Smooth muscle cell (in vitro differentiated cells): ENCODE measurements around the gene IL36B. TPM values are rescaled to one million over a fixed set of nuclear protein-coding genes. Genes with fewer than 3 reads are reported as not detected.

Experiments used
- DNase-seq: peaks from one replicate; lab custom pipeline; 2025; ENCODE audit not compliant: unreplicated experiment; lab: John Stamatoyannopoulos, UW
- H2AFZ ChIP-seq: fragments of 200-600 bp; sonication (generic); 2 replicates; pipeline ENCODE4 v1.6.0; 2016; ENCODE audit warnings: antibody characterized with exemption, low read depth, mild to moderate bottlenecking
- H3F3A ChIP-seq: fragments of 200-600 bp; sonication (generic); 2 replicates; pipeline ENCODE4 v1.6.0; 2017; ENCODE audit warnings: antibody characterized with exemption, low read depth
- H3K27ac ChIP-seq: fragments of 200-600 bp; sonication (generic); 2 replicates; pipeline ENCODE4 v1.5.1; 2016; ENCODE audit warnings: low read depth, mild to moderate bottlenecking
- H3K27me3 ChIP-seq: fragments of 200-600 bp; sonication (generic); 2 replicates; pipeline ENCODE4 v1.6.1; 2016; ENCODE audit warnings: low read depth, mild to moderate bottlenecking
- H3K36me3 ChIP-seq: fragments of 200-600 bp; sonication (generic); 2 replicates; pipeline ENCODE4 v1.5.1; 2016; ENCODE audit warnings: low read depth
- H3K4me1 ChIP-seq: fragments of 200-600 bp; sonication (generic); 2 replicates; pipeline ENCODE4 v1.5.1; 2016; ENCODE audit warnings: low read depth
- H3K4me2 ChIP-seq: fragments of 200-600 bp; sonication (generic); 2 replicates; pipeline ENCODE4 v1.6.0; 2016; ENCODE audit warnings: mild to moderate bottlenecking
- H3K4me3 ChIP-seq: fragments of 200-600 bp; sonication (generic); 2 replicates; pipeline ENCODE4 v1.5.1; 2016; ENCODE audit warnings: mild to moderate bottlenecking
- H3K79me2 ChIP-seq: fragments of 200-600 bp; sonication (generic); 2 replicates; pipeline ENCODE4 v1.6.0; 2016; ENCODE audit warnings: low read depth, mild to moderate bottlenecking
- H3K9ac ChIP-seq: fragments of 200-600 bp; sonication (generic); 2 replicates; pipeline ENCODE4 v1.6.0; 2016; ENCODE audit warnings: low read depth
- H3K9me3 ChIP-seq: fragments of 200-600 bp; sonication (generic); replicated peaks from 2 replicates; pipeline ENCODE4 v1.5.1; 2016; ENCODE audit warnings: low read depth
- H4K20me1 ChIP-seq: fragments of 200-600 bp; sonication (generic); 2 replicates; pipeline ENCODE4 v1.6.0; 2016; ENCODE audit warnings: low read depth
- CTCF ChIP-seq: fragments of 200-600 bp; sonication (generic); IDR thresholded peaks from 2 replicates; pipeline ENCODE4 v1.5.1; 2017; ENCODE audit warnings: borderline replicate concordance, mild to moderate bottlenecking, antibody characterized with exemption; ENCODE audit not compliant: insufficient read depth, poor library complexity, severe bottlenecking
- WGBS: methylation state at CpG from one replicate; pipeline ENCODE4 v1.1.7; 2016; ENCODE audit warnings: low lambda C conversion rate; 5-methylcytosine and 5-hydroxymethylcytosine counted together
- polyA plus RNA-seq: library from polyadenylated mRNA; unstranded; fragments of >200 nt; fragmentation: Nextera tagmentation; extraction: Ambion mirVana; gene quantifications from 2 replicates; pipeline ENCODE4 v1.2.1, GENCODE V29; 2016
- total RNA-seq: library from RNA; depleted of rRNA; stranded (reverse); fragments of >200 nt; gene quantifications from 2 replicates; pipeline ENCODE4 v1.2.3, GENCODE V29; 2014

The IL36B gene
- total and polyA plus RNA-seq, 2 experiments from 2014 or later, result not detected

GRCh38 chr2:113084249-113085000 is 31.8 kb upstream of the IL36B start:
- Histone ChIP-seq H3K4me3 (no peak overlapping the region), H3K9me3 (no peaks in the 10 kb centered on the region), H3K9ac (no peak overlapping the region), H3K4me1 (no peaks in the 10 kb centered on the region), H3K79me2 (no peaks in the 10 kb centered on the region), H3F3A (no peaks in the 10 kb centered on the region), H2AFZ (no peak overlapping the region), H3K27me3 (peaks cover 28% of the 10 kb centered on the region), H4K20me1 (no peaks in the 10 kb centered on the region), H3K27ac (no peak overlapping the region), H3K4me2 (no peak overlapping the region), H3K36me3 (no peaks in the 10 kb centered on the region)
- peak; percentile 45 for TF ChIP-seq CTCF
- no peak for DNase-seq
- WGBS, result 52% methylated on average over 5 of the region's 5 CpGs

GRCh38 chr2:113083296-113083695 is 30.6 kb upstream of the IL36B start:
- H3K9me3 ChIP-seq, result no peaks in the 10 kb centered on the region
- peaks cover 4% of the 10 kb centered on the region for H3F3A ChIP-seq
- H3K27me3 ChIP-seq, result peaks cover 28% of the 10 kb centered on the region
- no peak for TF ChIP-seq CTCF
- 79% methylated on average over 8 of the region's 8 CpGs for WGBS
- no peak for DNase-seq
- no peaks in the 10 kb centered on the region for H3K4me1 ChIP-seq
- no peaks in the 10 kb centered on the region for H3K36me3 ChIP-seq
- H3K4me2 ChIP-seq, result no peak overlapping the region
- no peaks in the 10 kb centered on the region for H3K79me2 ChIP-seq
- H3K4me3 ChIP-seq, result no peak overlapping the region
- H2AFZ ChIP-seq, result no peak overlapping the region
- no peak overlapping the region for H3K27ac ChIP-seq
- H4K20me1 ChIP-seq, result no peaks in the 10 kb centered on the region
- H3K9ac ChIP-seq, result no peak overlapping the region

GRCh38 chr2:113081488-113082210 is 29.0 kb upstream of the IL36B start:
- DNase-seq, result no peak
- Histone ChIP-seq H3K4me1 (no peaks in the 10 kb centered on the region), H3F3A (peaks cover 4% of the 10 kb centered on the region), H3K27me3 (peaks cover 29% of the 10 kb centered on the region), H3K27ac (no peak overlapping the region), H3K9me3 (no peaks in the 10 kb centered on the region), H4K20me1 (no peaks in the 10 kb centered on the region), H2AFZ (no peak overlapping the region), H3K4me2 (no peak overlapping the region), H3K4me3 (no peak overlapping the region), H3K79me2 (no peaks in the 10 kb centered on the region), H3K36me3 (no peaks in the 10 kb centered on the region), H3K9ac (no peak overlapping the region)
- no peak for TF ChIP-seq CTCF
- WGBS, result 40% methylated on average over 2 of the region's 2 CpGs
